Body of pancreas (tissue), 4 donors: ENCODE results near the gene TPK1.

ENCODE experiments used
- CTCF ChIP-seq, 7 experiments: fragments of 450-650 bp in 4 of 7; fragments of 200-600 bp in 3 of 7; sonication (generic) in 3 of 7; IDR thresholded peaks; one replicate each; pipeline ENCODE4 v1.5.1; 2016 to 2019; ENCODE audit warnings: antibody characterized with exemption in 7 of 7
- POLR2A ChIP-seq, 3 donors: fragments of 450-650 bp; IDR thresholded peaks; one replicate each; pipeline ENCODE4 v1.6.1; 2016; ENCODE audit warnings: antibody characterized with exemption in 3 of 3, mild to moderate bottlenecking in 2 of 3

GRCh38 chr7:144474363-144474762 is 361.5 kb downstream of the TPK1 start:
- TF ChIP-seq CTCF (IDR thresholded peaks at IDR 0.05) (no peak), POLR2A (IDR thresholded peaks at IDR 0.05) (no peak)
